HG03558 (cell line): Measurements from ENCODE around the gene TRIO.

Experiments used
- ATAC-seq: cut with Tn5 transposase; IDR thresholded peaks from one replicate; pipeline ENCODE4 v1.9.1; 2021; ENCODE audit warnings: moderate number of reproducible peaks; ENCODE audit not compliant: unreplicated experiment; ENCODE audit errors: extremely low read depth

The TRIO gene

DNA sequence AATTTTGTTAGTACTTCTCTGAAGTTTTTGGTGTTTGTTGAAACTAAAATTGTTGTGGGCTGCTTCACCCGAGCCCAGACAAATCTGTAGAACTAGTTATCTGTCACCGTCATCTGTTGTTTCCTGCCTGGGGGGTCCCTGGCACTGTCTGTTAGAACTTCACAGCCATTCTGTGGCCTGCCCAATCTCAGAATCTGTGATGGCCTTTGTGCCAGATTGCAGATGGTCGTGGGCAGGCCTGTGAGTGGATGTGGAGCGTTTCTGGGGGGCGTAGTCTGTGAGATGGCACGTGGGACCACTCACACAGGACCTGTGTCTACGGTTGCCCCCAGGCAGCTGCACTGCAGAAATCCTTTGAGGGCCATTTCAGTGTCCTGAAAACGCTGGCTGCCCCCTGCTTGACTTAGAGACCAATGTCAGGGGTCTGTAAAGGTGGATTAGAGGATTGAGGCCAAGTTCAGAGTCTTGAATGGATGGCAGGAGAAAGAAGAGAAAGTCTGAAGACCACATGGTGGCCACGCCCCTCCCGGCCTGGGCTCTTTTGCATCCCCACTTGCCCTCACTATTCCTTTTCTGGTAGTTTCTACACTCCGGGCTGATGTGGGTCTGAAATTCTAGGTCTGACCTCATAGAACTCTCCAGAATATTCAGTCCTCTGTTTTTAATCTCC lies 38.3 kb downstream of the TRIO start:
- no peak for ATAC-seq

DNA sequence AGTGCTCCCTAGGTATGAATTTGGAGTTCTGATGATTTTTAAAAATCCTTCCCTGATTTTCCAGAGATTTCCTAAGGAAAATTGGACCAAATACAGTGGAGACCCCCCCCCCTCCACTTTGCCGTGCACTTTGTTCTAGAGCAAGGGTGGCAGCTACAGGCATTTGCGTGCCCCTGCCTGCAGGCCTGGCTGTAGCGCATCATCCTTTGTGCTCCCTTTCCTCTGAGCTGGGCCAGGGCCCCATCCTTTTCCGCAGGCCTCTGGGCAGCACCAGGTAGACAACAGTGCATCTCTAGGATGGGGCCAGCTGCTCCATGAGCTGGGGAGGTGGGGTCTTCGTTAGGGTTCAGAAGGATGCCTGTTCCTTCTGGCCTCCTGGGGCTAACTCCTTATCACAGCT lies 39.6 kb downstream of the TRIO start:
- ATAC-seq: no peak

DNA sequence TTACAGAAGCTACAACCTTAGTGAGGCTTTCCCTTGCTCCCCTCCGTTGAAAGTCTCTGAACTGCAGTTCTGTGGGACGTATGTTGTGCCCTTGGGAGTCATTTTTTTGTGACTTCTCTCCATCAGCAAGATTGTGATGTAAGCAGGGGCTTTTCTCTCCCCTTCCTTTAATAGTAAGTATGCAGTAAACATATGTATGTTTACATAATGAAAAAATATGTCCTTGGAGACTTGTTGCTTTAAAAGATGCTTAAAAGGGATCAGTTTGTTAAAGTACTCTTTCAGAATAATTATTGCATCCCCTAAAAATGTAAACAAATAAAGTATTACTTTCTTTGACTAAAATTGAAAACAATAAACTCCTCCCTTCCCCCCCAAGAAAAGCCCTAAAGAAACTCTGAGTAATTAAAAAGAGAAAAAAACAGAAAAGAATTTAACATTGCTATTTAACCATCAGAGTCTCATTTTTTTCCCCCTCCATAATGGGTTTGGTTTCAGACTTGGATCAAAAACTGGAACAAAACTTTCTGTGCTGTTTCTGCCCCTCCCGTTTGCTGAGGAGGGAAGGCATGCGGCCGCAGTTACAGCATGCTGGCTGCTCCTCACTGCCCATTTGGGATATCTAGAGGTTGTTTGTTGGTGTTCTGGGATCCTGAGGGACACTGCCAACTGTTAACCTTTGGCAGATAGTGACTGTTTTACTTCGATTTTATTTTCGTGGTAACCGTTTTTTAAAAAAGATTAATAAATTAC lies 40.2 kb downstream of the TRIO start:
- ATAC-seq: no peak

DNA sequence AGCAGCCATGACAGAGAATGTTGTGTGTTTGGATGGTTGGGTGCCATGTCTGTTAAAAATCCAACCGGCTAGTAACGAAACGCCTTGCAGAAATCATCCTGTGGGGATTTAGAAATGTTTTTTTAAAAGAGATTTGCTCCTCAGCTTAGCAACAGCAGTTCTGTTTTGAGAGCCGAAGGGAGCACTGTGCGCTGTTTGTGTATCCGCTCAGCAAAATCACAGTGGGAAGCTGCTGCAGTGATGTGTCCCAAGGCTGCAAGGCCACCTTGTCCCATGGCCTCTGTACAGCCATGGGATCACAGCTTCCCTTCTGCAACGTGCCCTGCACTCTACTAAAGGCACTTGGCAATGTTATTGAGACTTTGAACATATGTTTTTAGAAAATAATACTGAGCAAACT lies 40.9 kb downstream of the TRIO start:
- ATAC-seq: no peak

DNA sequence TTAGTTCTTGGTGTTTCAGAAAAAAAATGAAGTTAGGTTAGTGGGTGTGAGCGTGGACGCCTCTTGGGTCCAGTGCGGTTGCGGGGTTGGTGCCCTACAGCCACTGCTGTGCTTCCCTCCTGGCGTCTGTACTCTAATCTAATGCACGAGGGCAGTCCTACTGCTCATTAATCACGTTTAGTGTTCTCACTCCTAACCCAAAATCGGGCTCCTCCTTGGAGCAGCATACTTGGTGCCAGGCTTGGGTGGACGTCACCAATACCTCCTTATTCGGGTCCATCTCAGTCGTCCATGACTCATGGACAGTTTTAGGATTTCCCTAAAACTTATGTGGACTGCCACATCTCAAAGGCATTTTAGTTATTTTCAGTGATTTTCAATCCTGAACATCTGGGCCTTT lies 41.6 kb downstream of the TRIO start:
- ATAC-seq: no peak

DNA sequence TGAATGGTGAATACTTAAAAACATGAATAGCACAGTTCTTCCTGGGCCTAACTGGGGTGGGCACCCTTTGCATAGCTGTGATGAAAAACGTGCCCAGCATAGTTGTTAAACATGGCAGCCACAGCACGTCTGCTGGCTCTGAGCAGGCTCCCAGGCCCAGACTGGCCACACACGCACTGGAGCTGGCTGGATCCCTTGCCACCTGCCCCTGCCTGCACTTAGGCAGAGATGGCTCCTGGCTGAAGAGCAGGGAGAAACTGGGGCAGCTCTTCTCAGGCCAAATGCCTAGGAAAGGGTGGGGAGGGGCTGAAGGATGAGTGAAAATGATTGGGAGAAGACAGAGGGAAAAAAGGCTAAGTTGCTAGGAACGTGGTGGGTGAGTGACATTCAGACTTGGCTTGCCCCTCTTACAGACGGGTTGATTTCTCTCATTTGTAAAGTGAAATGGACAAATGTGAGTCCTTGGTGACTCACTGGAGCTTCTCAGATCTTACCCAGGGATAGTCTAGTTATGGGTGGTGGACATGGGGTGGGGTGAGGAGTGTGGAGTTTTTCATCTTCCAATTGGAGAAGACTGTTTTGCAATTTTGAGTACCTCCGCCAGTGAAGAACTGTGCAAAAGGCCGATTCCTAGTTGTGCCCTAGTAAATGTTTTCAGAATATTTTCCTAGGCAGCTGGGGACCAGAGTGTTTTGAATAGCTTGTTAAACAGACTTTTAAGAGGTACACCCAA lies 42.4 kb downstream of the TRIO start:
- no peak for ATAC-seq

DNA sequence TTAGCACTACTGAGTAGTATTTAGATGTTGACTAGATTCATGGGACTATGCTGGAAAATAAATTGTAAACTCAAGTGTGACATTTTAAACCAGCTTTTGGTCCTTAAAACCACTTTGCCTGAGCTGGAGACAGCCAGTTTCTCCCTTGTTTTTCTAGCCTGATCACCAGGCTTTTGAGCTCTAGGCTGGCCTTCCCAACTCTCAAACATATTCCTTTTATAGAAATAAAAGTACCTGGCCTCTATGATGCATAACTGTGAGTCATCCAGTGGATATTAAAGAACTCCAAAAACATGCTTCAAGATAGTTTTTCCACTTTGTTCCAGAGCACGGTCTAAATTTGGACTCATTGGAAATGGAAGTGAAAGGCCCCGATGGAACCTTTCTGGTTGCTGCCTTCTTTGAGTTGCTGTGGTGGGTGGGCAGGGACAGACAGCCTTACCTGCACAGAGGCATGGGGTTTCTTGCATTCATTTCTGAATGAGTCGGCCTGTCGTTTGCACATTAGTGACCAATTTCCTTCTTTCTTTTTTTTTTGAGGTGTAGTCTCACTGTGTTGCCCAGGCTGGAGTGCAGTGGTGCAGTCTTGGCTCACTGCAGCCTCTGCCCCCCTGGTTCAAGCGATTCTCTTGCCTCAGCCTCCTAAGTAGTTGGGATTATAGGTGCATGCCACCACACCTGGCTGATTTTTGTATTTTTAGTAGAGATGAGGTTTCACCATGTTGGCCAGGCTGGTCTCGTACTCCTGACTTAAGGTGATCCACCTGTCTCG lies 43.1 kb downstream of the TRIO start:
- ATAC-seq: no peak

DNA sequence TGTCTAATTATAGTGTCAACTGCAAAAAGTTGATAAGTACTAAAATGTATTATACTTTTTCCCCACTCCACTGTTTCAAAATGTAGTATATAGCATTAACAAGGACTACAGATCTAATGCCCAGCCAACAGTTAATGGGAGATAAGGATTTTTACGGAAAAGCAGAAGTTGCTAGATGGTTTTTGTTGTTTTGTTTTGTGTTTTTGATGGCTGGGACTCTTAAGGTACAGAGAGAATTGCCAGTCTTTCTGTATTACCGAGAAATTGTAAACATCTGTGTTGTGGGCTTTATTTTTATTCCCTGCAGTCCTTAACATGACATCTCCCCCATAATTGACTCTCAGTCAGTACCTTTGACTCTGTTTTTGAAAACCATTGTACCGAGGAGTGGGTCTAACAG lies 44.0 kb downstream of the TRIO start:
- no peak for ATAC-seq

DNA sequence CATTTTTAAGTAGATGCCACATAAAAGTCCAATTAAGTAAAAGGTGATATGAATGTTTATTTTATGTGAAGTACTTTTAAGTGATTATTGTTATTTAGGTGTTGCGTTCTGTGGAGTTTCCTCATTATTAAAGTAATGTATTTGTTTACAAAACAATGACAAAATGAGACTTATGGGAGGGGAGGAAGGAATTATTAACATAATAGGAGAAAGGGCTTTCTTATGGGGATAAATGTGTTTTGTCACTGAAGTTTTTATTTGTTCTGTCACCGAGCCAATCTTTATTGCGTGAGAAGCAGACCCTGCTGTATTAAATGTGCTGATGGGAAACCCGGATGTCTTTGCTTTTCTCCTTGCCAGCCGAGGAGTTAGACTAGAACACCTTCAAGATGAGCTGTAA lies 44.5 kb downstream of the TRIO start:
- ATAC-seq: no peak

DNA sequence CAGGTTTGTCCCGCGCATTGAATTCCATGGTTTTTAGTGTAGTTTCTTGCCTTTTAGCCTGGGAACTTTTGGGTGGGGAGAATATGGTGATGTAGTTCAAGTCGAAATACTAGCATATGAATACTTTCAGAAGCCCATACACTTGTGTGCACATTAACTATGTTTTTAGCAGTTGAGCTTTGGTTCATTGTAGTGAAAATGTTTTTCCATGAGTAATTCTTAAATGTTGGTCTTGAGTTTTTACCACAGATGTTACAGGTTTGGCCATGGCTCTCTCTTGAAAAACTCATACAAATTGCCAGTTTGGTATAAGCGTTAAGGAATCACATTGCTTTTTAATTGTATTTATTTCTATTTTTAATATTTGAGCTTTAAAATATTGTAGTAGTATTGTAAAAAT lies 45.6 kb downstream of the TRIO start:
- ATAC-seq: no peak

DNA sequence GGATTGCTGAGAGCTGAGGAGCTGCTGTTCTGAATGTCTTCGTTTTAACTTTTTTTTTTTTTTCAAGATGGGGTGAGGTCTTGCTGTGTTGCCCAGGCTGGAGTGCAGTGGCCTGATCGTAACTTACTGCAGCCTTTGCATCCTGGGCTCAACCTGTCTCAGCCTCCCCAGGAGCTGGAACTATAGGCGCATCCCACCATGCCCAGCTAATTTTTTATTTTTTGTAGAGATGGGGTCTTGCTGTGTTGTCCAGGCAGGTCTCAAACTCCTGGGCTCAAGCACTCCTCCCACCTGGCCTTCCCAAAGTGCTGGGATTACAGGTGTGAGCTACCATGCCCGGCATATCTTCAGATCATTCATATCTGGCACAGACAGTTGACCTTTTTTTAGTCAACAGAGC lies 46.5 kb downstream of the TRIO start:
- ATAC-seq: no peak

DNA sequence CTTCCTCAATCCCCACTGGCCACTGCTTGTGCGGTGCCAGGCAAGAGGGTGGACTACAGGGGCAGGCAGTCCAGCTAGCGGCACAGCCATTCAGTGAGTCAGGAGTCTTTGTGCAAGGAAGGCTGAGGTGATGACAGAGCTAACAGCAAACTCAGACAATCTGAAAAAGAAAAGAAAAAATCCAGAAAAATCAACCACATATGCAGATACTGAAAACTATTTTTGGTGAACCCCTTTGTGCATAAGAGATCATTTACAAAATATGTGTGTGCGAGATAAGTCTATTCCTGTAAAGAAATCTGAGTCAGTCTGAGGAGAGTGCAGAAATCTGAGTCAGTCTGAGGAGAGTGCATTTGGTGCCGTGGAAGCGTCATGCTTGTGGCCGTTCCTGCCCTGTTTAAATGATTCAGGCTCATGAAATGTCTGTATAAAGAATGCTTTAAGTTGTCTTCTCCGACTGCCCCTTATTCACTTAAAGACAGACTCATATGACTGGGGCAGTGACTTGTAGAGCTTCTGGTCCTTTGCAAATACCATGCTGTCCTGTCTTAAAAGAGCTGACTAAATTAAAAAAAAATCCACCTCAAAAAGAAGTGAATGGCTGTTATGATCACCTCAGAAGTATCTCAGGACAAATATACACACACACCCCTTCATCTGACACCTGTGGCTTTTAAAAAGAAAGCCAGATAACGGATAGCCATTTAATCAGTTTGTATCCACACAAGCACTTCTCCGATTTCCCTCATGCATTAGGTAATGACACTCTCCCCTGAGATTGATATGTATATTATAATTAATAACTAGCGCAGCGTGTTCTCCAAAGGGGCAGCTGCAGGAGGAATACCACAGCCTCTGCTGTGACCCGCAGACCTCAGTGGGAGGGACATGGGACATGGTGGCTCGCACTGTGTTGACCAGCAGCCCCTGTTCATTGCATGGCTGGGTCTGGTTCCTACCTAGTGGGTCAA lies 47.3 kb downstream of the TRIO start:
- no peak for ATAC-seq

DNA sequence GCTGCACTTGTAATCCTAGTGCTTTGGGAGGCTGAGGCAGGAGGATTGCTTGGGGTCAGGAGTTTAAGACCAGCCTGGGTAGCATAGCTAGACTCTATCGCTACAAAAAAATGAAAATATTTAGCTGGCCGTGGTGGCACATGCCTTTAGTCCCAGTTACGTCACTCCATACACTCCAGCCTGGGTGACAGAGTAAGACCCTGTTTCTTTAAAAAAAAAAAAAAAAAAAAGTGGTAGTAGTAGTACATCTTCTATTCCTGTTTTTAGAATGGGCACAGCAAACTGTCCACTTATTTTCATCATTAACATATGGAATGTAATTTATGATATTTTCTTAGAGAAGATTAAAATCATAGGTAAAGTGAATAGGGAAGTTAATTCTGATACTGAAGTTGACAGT lies 48.2 kb downstream of the TRIO start:
- ATAC-seq: no peak

DNA sequence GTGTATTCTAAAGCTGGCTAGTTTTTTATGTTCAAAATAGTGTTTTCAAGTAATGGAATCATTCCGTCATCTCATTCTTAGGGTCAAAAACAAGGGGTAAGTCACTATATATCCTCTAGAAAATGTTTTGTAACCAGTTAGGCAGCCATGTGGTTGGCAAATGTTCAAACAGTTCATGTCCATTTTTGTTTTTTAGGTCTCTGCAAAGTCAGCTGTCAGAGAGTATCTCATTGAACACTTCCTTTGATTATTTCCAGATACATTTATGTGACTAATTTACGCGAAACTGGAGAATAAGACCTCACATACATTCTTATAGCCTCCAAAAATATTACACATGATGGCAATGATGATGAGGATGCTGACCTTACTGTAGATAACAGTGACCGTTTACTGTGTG lies 50.4 kb downstream of the TRIO start:
- no peak for ATAC-seq

DNA sequence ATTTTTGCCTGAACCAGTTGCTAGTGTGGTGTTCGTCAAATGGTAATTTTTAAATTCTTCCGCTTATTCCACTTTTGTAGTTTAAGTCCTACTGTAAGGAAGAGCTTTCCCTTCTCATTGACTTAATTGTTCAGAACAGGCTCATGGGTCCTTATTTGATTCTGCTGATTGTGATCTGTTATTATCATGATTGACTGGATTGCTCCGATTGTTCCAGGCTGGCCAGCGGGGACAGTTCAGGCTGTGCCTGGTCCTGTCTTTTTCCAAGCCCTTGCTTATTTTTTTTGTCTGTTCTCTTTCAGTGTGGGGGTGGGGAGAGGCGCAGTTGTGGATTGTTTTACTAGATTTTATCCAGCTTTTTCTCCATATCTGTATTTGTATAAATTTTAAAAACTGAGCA lies 52.4 kb downstream of the TRIO start:
- ATAC-seq: no peak

DNA sequence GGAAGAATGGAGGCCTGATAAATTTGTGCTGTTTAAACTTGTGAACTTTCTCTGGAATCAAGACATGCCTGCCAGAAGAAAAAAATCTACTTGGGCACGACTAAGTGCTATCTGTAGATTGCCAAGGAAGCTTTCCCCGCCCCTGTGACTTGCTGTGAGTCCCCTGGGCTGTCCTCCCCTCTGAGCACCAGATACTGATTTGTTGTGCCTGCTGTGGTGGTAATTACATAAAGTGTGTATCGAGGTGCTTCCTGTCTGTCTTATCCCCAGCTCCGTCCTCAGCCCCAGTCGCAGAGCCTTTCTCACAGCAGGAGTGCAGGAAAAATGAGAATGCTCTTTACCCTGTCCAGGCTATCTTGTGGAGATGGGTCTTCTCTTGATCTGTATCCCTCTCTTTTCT lies 53.9 kb downstream of the TRIO start:
- no peak for ATAC-seq

DNA sequence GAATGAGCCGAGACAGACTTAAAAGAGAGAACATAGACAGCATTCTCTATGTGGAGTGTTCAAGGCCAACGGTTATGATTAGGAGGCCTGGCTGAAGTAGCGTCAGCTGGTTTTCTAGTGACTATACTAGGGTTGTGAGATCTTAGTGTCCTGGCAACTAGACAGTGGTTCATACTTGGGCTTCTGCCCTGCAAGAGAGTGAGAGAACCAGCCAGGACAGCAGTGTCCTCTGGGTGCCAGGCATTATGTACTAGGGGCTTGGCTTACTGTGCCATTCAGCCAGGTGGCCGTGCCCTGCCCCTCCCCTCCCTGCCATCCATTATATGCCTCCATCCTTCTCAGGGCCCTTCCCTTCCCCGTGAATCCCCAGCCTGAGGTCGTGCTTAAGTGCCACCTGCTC lies 56.8 kb downstream of the TRIO start:
- no peak for ATAC-seq

DNA sequence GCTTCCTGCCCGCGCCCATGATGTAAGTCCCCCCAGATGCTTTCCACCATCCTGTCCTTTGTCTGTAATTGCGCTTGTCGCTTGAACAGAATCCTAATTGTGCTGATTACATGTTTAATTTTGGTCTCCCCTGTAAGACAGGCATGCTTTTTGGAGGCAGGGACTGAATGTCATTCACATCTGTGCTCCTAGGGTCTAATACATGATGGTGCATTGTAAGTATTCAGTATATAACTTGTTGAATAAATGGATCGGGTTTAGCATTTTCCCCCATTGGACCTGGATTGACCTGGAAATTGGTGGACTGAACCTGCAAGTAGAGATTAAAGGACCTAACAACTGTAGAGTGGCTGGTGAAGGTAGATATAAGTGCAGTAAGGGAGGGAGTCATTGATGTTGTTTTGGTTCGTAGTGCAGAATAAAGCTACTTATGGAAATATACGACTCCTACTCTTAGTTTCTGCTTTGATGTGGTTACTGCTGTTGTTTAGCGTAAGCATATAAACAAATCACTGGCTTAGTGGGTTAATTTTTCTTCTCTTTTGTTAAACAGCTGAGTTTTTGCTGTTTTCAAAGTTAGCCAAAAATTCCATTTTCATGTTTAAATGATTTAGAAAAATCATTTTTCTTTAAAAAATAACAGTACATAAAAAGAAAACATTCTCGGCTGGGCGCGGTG lies 57.3 kb downstream of the TRIO start:
- no peak for ATAC-seq
